RWPE1 (cell line): Measurements from ENCODE around the gene ZNF516.

ENCODE experiments used
- CTCF ChIA-PET: fragments of 350-600 bp; sonication (Branson Sonifier 250); formaldehyde crosslinking; extraction: SDS; loops from one replicate; lab custom pipeline; 2021; lab: Yijun Ruan, JAX
- POLR2A ChIA-PET: fragments of 400-600 bp; formaldehyde crosslinking; extraction: SDS; loops from one replicate; lab custom pipeline; 2020; ENCODE audit warnings: antibody characterized with exemption; ENCODE audit not compliant: low non-redundant PET; lab: Yijun Ruan, JAX
- DNase-seq: peaks from one replicate; pipeline ENCODE4 v3.0.0; 2012; ENCODE audit warnings: low spot score
- H3K27ac ChIP-seq: fragments of 450-650 bp; 2 replicates; pipeline ENCODE4 v1.5.1; 2017
- CTCF ChIP-seq: fragments of 450-650 bp; conservative IDR thresholded peaks from 2 replicates; pipeline ENCODE4 v1.5.1; 2017; ENCODE audit warnings: low read depth, mild to moderate bottlenecking

ZNF516 gene

GRCh38 chr18:76422121-76422520 is 72.9 kb downstream of the ZNF516 start:
- no peak overlapping the region for H3K27ac ChIP-seq
- POLR2A ChIA-PET = no interaction called here
- CTCF ChIA-PET = no interaction called here
- DNase-seq = no peak
- no peak for TF ChIP-seq CTCF

GRCh38 chr18:76421685-76422078 is 73.4 kb downstream of the ZNF516 start:
- POLR2A ChIA-PET = no interaction called here
- H3K27ac ChIP-seq = no peak overlapping the region
- no peak for TF ChIP-seq CTCF
- no peak for DNase-seq
- CTCF ChIA-PET = no interaction called here

- CTCF ChIA-PET = no interaction called here
- TF ChIP-seq CTCF = no peak
- no peak for DNase-seq
- POLR2A ChIA-PET = no interaction called here
- H3K27ac ChIP-seq = no peak overlapping the region
Observed at GRCh38 chr18:76420898-76421684, 74.0 kb downstream of the ZNF516 start.

GRCh38 chr18:76419811-76420210 is 75.2 kb downstream of the ZNF516 start:
- ChIA-PET CTCF (interaction anchor here (0.6 kb wide), 1 partner anchor 19 kb away, joined by 3 read pairs; no protein-coding TSS in a partner anchor), POLR2A (no interaction called here)
- no peak for TF ChIP-seq CTCF
- no peak for DNase-seq
- H3K27ac ChIP-seq = no peak overlapping the region

GRCh38 chr18:76416911-76417310 is 78.1 kb downstream of the ZNF516 start:
- CTCF ChIA-PET = no interaction called here
- POLR2A ChIA-PET = no interaction called here
- no peak for DNase-seq
- no peak overlapping the region for H3K27ac ChIP-seq
- no peak for TF ChIP-seq CTCF

GRCh38 chr18:76414936-76415621 is 80.0 kb downstream of the ZNF516 start:
- ChIA-PET CTCF (no interaction called here), POLR2A (no interaction called here)
- H3K27ac ChIP-seq = no peak overlapping the region
- no peak for DNase-seq
- TF ChIP-seq CTCF = no peak
